Dedifferentiated amniotic fluid mesenchymal stem cell (primary cell): Measurements from ENCODE around the gene METTL5.

ENCODE experiments used
- DNase-seq: peaks from one replicate; pipeline ENCODE4 v3.0.0-alpha.2; 2016; ENCODE audit errors: extremely low spot score

Gene METTL5

GRCh38 chr2:169781249-169782013 is 43.3 kb downstream of the METTL5 start:
- no peak for DNase-seq

- DNase-seq: no peak
Measured at GRCh38 chr2:169778446-169778845, 46.3 kb downstream of the METTL5 start.

- DNase-seq: no peak
Measured at GRCh38 chr2:169776252-169776761, 48.4 kb downstream of the METTL5 start.

- peak; percentile 41 for DNase-seq
Measured at GRCh38 chr2:169775765-169776164, 48.9 kb downstream of the METTL5 start.

GRCh38 chr2:169775354-169775753 is 49.4 kb downstream of the METTL5 start:
- no peak for DNase-seq

GRCh38 chr2:169772651-169773050 is 52.1 kb downstream of the METTL5 start:
- DNase-seq: no peak

GRCh38 chr2:169771612-169772011 is 53.1 kb downstream of the METTL5 start:
- DNase-seq: no peak

GRCh38 chr2:169771021-169771420 is 53.7 kb downstream of the METTL5 start:
- no peak for DNase-seq

- DNase-seq: no peak
Measured at GRCh38 chr2:169768262-169768995, 56.3 kb downstream of the METTL5 start.

GRCh38 chr2:169767243-169767888 is 57.3 kb downstream of the METTL5 start:
- DNase-seq: peak; percentile 51

- DNase-seq: no peak
Measured at GRCh38 chr2:169765523-169765922, 59.2 kb downstream of the METTL5 start.

GRCh38 chr2:169761970-169762292 is 62.8 kb downstream of the METTL5 start:
- DNase-seq: no peak
